Fibroblast of lung (primary cell): ENCODE measurements around the gene ZCCHC17.

Experiments used
- EZH2 ChIP-seq: IDR thresholded peaks from 2 replicates; pipeline ENCODE4 v1.5.1; 2012; ENCODE audit warnings: low read length, control low read depth, mild to moderate bottlenecking; ENCODE audit errors: missing control alignments
- TF ChIP-seq, protein P1 (sequence below), 2 donors: IDR thresholded peaks in 1 of 2; conservative IDR thresholded peaks in 1 of 2; 1 replicate in 1 of 2; 2 replicates in 1 of 2; pipeline ENCODE4 v1.5.1; 2011 to 2012; ENCODE audit warnings: low read length in 2 of 2, control low read depth in 1 of 2, inconsistent platforms in 1 of 2, low read depth in 1 of 2, mild to moderate bottlenecking in 1 of 2

DNA sequence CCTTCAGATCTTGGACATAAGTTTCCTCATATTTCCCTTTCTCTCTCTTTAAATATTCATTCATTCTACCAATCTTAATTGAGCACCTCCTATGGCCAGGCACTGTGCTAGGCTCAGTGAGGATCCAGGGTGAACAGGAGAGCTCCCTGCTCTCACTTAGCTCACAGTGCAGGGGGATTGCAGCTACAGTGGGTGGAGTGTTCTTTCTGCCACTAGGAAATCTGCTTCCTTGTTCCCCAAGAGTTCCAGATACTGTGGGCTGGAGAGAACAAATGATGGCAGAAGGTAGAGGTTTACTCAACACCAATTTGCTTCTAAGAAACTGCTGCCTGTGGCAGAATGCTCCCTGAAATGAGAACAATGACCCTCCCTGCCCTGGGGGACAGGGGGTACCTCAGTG lies 81.2 kb downstream of the ZCCHC17 start:
- TF ChIP-seq, protein P1, sequence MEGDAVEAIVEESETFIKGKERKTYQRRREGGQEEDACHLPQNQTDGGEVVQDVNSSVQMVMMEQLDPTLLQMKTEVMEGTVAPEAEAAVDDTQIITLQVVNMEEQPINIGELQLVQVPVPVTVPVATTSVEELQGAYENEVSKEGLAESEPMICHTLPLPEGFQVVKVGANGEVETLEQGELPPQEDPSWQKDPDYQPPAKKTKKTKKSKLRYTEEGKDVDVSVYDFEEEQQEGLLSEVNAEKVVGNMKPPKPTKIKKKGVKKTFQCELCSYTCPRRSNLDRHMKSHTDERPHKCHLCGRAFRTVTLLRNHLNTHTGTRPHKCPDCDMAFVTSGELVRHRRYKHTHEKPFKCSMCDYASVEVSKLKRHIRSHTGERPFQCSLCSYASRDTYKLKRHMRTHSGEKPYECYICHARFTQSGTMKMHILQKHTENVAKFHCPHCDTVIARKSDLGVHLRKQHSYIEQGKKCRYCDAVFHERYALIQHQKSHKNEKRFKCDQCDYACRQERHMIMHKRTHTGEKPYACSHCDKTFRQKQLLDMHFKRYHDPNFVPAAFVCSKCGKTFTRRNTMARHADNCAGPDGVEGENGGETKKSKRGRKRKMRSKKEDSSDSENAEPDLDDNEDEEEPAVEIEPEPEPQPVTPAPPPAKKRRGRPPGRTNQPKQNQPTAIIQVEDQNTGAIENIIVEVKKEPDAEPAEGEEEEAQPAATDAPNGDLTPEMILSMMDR (conservative IDR thresholded peaks at IDR 0.05 in 1 of 2, IDR thresholded peaks at IDR 0.05 in 1 of 2; ENCODE audit: low read depth in 1 of 2, low read length in 2 of 2) = no peak
- TF ChIP-seq EZH2 = no peak
